Transverse colon (tissue), 4 donors: ENCODE measurements around the gene KIF14. TPM values are rescaled to one million over a fixed set of nuclear protein-coding genes. Genes with fewer than 3 reads are reported as not detected.
"Not testable (repeated sequence)": the region's sequence is repeated elsewhere in the genome, so short reads cannot be mapped to it uniquely, and the experiment has no call there.

Experiments
- DNase-seq: peaks from one replicate; pipeline ENCODE4 v3.0.0-alpha.2; 2019
- H3K27ac ChIP-seq, 4 donors: fragments of 200-600 bp; sonication (generic); 2 replicates each; pipeline ENCODE4 v1.5.1; 2016 to 2018; ENCODE audit warnings: inconsistent platforms in 4 of 4
- H3K27me3 ChIP-seq: fragments of 200-600 bp; sonication (generic); 2 replicates; pipeline ENCODE4 v1.5.1; 2017; ENCODE audit warnings: inconsistent platforms
- H3K36me3 ChIP-seq, 4 donors: fragments of 200-600 bp; sonication (generic); 2 replicates each; pipeline ENCODE4 v1.5.1; 2017 to 2019; ENCODE audit warnings: inconsistent platforms in 4 of 4
- H3K4me1 ChIP-seq, 4 donors: fragments of 200-600 bp; sonication (generic); 2 replicates each; pipeline ENCODE4 v1.5.1; 2017 to 2020; ENCODE audit warnings: inconsistent platforms in 4 of 4
- H3K4me3 ChIP-seq, 4 donors: fragments of 200-600 bp; sonication (generic); 1 replicate in 1 of 4; 2 replicates in 3 of 4; pipeline versions ENCODE4 v1.5.1 to v1.6.1; 2017 to 2019; ENCODE audit warnings: inconsistent platforms in 4 of 4
- H3K9me3 ChIP-seq, 2 donors: fragments of 200-600 bp; sonication (generic); 2 replicates each; pipeline ENCODE4 v1.5.1; 2017 to 2019; ENCODE audit warnings: inconsistent platforms in 2 of 2
- EP300 ChIP-seq: sonication (generic); formaldehyde crosslinking; IDR thresholded peaks from one replicate; pipeline ENCODE4 v1.6.1; 2017; ENCODE audit warnings: antibody characterized with exemption, low read depth
- POLR2A ChIP-seq: fragments of 450-650 bp; IDR thresholded peaks from one replicate; pipeline ENCODE4 v1.6.1; 2016; ENCODE audit warnings: antibody characterized with exemption, mild to moderate bottlenecking, moderate library complexity
- POLR2AphosphoS5 ChIP-seq, 3 donors: sonication (generic); formaldehyde crosslinking; IDR thresholded peaks; one replicate each; pipeline ENCODE4 v1.6.1; 2016; ENCODE audit warnings: antibody characterized with exemption in 3 of 3
- WGBS, 2 donors: methylation state at CpG; one replicate each; pipeline ENCODE4 v1.1.5; 2018; ENCODE audit warnings: low coverage in 1 of 2; 5-methylcytosine and 5-hydroxymethylcytosine counted together
- in situ Hi-C, 4 donors: fragments of 200-750 bp; cut with MboI; loops; one replicate each; pipeline versions ENCODE4 v1.15.0 to v1.15.1; 2017; ENCODE audit warnings: low sequenced_read_pairs in 3 of 4, low pct_ligation_motif_present in 1 of 4, low pct_unique_long_range_greater_than_20kb in 1 of 4
- intact Hi-C: fragments of 100-400 bp; cut with DNase I; formaldehyde crosslinking; loops from one replicate; pipeline ENCODE4 v1.15.1; 2023; ENCODE audit warnings: low total_unique reads
- total RNA-seq, 4 donors: library from RNA; depleted of rRNA; stranded (reverse); fragments of >200 nt; gene quantifications; one replicate each; pipeline ENCODE4 v1.1.0, GENCODE V29; 2016
- TF ChIP-seq, protein P1 (sequence below), 5 experiments: fragments of 200-600 bp in 3 of 5; fragments of 450-650 bp in 2 of 5; sonication (generic) in 3 of 5; IDR thresholded peaks; 1 replicate in 2 of 5; 2 replicates in 3 of 5; pipeline ENCODE4 v1.5.1; 2016 to 2017; ENCODE audit warnings: antibody characterized with exemption in 5 of 5, inconsistent platforms in 3 of 5, mild to moderate bottlenecking in 2 of 5, moderate library complexity in 1 of 5

KIF14 gene
- total RNA-seq, 4 donors from 2014 or later: 0.40 to 0.68 (median 0.64) TPM; not detected in 1

GRCh38 chr1:200634261-200635122 lies 13.9 kb upstream of the KIF14 start:
- in situ Hi-C loops (loop anchor here in 1 of 4 donors (10.0 kb wide), 1 partner anchor 170 kb away; no protein-coding TSS in a partner anchor), intact Hi-C loops (no loop called here)
- Histone ChIP-seq H3K4me3 (no peak overlapping the region), H3K27ac (no peak overlapping the region), H3K9me3 (no peaks in the 10 kb centered on the region), H3K4me1 (no peaks in the 10 kb centered on the region), H3K27me3 (no peaks in the 10 kb centered on the region), H3K36me3 (no peaks in the 10 kb centered on the region)
- 75 to 91% methylated on average over 1 of the region's 2 CpGs for WGBS, 2 donors
- no peak for DNase-seq
- TF ChIP-seq, protein P1, sequence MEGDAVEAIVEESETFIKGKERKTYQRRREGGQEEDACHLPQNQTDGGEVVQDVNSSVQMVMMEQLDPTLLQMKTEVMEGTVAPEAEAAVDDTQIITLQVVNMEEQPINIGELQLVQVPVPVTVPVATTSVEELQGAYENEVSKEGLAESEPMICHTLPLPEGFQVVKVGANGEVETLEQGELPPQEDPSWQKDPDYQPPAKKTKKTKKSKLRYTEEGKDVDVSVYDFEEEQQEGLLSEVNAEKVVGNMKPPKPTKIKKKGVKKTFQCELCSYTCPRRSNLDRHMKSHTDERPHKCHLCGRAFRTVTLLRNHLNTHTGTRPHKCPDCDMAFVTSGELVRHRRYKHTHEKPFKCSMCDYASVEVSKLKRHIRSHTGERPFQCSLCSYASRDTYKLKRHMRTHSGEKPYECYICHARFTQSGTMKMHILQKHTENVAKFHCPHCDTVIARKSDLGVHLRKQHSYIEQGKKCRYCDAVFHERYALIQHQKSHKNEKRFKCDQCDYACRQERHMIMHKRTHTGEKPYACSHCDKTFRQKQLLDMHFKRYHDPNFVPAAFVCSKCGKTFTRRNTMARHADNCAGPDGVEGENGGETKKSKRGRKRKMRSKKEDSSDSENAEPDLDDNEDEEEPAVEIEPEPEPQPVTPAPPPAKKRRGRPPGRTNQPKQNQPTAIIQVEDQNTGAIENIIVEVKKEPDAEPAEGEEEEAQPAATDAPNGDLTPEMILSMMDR (IDR thresholded peaks at IDR 0.05): no peak
- TF ChIP-seq EP300 (no peak), POLR2A (no peak), POLR2AphosphoS5 (IDR thresholded peaks at IDR 0.05) (no peak)

DNA sequence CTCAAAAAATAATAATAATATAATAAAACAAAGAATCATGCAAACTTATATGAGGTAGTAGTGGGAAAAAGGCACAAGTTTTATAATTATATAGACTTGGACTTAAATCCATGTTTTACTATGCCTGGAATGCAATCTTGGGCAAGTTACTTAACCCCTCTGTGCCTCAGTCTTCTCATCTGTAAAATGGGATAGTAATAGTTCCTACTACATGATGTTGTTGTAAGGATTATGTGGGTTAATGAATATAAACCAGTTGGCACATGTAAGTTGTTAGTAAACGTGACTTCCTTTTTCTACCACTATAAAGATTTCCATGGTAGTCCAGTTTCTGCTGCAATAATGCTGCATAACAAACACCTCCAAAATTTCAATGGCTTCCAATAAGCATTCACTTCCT lies 10.8 kb upstream of the KIF14 start:
- intact Hi-C loops (no loop called here), in situ Hi-C loops (loop anchor here in 1 of 4 donors (10.0 kb wide), 1 partner anchor 173 kb away; no protein-coding TSS in a partner anchor)
- no peaks in the 10 kb centered on the region for H3K36me3 ChIP-seq
- no peaks in the 10 kb centered on the region for H3K27me3 ChIP-seq
- H3K4me1 ChIP-seq: peaks cover 0 to 3% (median 0%) of the 10 kb centered on the region in 4 donors
- no peak overlapping the region for H3K27ac ChIP-seq
- TF ChIP-seq EP300 (no peak), POLR2AphosphoS5 (IDR thresholded peaks at IDR 0.05) (no peak), POLR2A (no peak)
- TF ChIP-seq, protein P1 (IDR thresholded peaks at IDR 0.05): no peak
- H3K4me3 ChIP-seq: no peak overlapping the region
- H3K9me3 ChIP-seq: no peaks in the 10 kb centered on the region
- DNase-seq: no peak
- WGBS, 2 donors: 89 to 90% methylated on average over 1 of the region's 1 CpG

DNA sequence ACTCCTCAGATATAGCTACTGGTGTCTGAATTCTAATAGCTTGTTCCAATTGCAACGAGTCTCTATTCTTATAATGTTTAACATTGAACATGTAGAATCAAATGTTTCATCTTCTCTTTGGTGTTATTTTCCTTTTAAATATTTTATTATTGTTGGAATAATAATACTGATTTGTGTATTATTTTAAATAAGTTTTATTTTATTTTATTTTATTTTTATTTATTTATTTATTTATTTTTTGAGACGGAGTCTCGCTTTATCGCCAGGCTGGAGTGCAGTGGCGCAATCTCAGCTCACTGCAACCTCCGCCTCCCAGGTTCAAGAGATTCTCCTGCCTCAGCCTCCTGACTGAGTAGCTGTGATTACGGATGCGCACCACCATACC lies 10.0 kb upstream of the KIF14 start:
- DNase-seq, H3K27ac ChIP-seq, H3K27me3 ChIP-seq, H3K9me3 ChIP-seq, H3K4me1 ChIP-seq, H3K36me3 ChIP-seq, intact Hi-C loops, H3K4me3 ChIP-seq: not testable (repeated sequence)
- WGBS, 2 donors: 87 to 94% methylated on average over 8 of the region's 8 CpGs
- in situ Hi-C loops: loop anchor here in 1 of 4 donors (10.0 kb wide), 1 partner anchor 174 kb away; no protein-coding TSS in a partner anchor

GRCh38 chr1:200629876-200630514 lies 9.4 kb upstream of the KIF14 start:
- Histone ChIP-seq H3K27ac (no peak overlapping the region), H3K4me1 (peaks cover 0 to 3% (median 0%) of the 10 kb centered on the region in 4 donors), H3K4me3 (no peak overlapping the region), H3K36me3 (no peaks in the 10 kb centered on the region), H3K27me3 (no peaks in the 10 kb centered on the region), H3K9me3 (no peaks in the 10 kb centered on the region)
- TF ChIP-seq EP300 (no peak), POLR2A (no peak), POLR2AphosphoS5 (IDR thresholded peaks at IDR 0.05) (no peak)
- TF ChIP-seq, protein P1 (IDR thresholded peaks at IDR 0.05): no peak
- no peak for DNase-seq
- in situ Hi-C loops (loop anchor here in 1 of 4 donors (10.0 kb wide), 1 partner anchor 175 kb away; no protein-coding TSS in a partner anchor), intact Hi-C loops (no loop called here)
- 88 to 92% methylated on average over 9 of the region's 9 CpGs for WGBS, 2 donors
